Left hindlimb (tissue), 1 donor: ENCODE measurements around the gene MRNIP.
A peak's percentile ranks its signal among the peaks of the same experiment; 100 is the strongest.

Experiments used
- DNase-seq: peaks from one replicate; pipeline ENCODE4 v3.0.0-alpha.2; 2018

The MRNIP gene

DNA sequence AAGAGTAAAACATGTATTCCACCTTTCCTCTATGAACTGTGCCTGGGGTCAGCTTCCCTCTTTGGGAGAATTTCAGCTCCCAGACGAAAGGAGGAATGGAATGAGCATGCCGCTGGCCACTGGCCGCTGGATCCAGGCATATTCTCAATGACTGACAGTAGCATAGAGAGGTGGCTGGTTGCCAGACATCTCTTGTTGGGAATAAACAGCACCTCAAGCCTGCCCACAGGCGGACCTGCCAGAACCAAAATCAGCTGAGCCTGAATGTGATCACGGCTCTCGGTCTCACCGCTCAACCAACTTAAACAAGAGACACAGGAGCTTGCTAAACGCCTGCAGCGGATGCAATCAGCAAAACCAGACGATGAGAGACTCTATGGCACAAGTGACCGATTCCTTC, 28.5 kb upstream of the MRNIP start:
- DNase-seq = peak; percentile 3

DNA sequence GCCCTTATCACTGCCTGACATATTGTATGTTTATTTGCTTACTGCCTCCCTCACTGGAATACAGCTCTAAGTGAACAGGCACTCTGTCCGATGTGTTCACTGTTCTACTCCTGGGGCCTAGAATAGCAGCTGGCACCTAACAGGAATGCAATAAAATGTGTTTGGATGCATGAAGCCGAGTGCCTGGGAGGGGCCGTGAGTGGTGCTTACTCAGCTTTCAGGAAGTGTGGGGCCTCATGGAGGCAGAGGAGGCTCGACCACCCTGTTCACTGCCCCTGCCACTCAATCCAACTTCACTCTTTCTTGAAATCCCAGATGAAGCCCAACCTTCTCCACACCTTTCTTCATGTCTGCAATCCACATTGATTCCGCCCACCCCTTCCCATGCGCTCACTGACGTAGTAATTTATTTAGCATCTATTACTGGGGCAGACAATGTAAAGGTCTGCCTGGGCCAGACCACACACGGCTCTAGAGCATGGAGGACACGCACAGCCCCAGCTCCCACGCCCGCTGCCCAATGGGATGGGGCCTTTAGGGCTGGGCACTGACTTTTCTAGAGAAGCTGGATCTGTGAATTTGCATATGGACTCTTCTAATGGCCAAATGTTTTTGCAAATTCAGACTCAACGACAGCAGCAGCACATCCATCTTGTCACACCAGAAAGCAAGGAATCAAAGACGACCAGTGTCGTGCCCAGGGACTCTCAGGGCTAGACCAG, 27.7 kb upstream of the MRNIP start:
- peak; percentile 2 for DNase-seq

DNA sequence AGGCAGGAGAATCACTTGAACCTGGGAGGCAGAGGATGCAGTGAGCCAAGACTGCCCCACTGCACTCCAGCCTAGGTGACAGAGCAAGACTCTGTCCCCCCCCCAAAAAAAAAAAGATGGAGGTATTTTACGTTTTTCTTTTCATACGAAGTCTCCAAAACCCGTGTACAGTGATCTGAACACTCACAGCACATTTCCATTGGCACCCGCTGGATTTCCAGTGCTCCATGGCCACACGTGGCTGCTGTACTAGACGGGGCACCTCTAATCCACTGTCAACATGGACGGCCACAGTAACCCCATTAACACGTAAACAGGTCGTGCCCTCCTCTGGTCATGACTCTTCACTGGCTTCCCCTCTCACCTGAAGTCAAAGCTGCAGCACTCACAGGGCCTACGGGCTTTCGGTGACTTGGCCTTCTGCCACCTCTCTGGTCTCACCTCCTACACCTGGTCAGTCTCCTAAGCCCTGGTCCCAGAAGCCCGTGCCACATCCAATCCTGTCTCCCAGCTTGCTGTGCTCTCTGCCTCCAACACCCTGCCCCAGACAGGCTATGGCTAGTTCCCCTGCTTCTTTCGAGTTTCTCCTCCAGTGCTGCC, 27.0 kb upstream of the MRNIP start:
- peak; percentile 3 for DNase-seq

DNA sequence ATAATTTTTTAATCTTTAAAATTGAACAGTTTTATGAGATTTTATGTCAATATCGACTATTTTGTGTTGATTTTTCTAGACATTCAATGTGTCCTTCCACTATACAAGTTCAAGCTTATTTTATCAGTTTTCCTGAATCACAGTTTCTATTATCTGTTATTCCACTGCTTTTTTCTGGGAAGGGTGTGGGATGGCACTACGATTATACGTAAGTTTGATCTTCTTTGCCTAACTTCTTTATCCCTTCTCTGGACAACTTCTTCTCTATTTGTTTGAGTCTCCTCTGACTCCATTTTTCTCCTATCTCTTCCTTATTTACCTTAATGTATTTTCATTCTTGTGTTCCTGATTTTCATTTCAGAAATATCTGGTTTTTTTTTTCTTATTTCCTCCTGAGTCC, 24.5 kb upstream of the MRNIP start:
- DNase-seq = no peak

DNA sequence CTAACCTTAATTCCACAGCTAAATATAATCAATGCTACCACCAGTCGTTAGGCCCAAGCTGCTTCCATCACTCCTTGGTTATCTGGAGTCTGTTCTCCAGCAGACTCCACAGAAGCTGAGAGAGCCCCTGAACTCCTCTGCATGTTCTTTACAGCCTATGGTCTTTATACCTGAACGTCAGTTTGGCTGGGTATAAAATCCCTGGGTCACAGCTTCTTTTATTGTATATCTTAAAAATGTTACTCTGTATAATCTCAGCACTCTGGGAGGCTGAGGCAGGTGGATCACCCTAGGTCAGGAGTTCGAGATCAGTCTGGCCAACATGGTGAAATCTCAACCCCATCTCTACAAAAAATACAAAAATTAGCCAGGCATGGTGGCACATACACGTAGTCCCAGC, 23.7 kb upstream of the MRNIP start:
- peak; percentile 2 for DNase-seq

DNA sequence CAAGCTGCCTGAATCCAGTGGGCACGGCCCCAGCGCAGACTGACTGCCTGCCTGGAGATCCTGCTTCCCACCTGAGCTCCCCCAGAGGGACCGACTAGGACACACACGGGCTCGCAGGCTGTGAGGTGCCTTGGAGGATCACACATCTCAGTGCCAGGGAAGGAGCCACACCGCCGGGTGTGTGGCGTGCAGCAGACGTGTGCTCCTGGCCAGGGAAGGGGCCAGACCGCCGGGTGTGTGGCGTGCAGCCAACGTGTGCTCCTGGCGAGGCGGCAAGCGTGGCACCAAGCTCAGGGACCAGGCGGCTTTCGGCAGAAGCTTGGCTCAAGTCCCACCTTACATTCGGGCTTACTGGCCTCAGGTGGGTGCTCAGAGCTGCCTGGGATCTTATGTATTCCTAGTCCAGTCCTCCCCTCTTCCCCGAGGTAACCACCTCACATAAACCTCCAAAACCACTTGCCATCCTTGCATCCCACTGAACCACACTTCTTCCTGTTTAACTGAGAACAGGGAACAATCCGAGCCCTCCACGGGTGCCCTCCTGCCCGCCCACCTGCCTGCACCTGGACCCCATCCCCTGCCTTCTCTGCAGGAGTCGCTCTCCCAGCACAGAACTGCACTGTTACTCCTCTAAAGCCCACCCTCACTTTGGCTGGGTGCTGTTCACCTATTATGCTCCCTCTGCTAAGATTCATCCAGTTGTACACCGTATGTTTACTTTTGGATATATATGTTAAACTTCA, 22.4 kb upstream of the MRNIP start:
- DNase-seq = peak; percentile 21

DNA sequence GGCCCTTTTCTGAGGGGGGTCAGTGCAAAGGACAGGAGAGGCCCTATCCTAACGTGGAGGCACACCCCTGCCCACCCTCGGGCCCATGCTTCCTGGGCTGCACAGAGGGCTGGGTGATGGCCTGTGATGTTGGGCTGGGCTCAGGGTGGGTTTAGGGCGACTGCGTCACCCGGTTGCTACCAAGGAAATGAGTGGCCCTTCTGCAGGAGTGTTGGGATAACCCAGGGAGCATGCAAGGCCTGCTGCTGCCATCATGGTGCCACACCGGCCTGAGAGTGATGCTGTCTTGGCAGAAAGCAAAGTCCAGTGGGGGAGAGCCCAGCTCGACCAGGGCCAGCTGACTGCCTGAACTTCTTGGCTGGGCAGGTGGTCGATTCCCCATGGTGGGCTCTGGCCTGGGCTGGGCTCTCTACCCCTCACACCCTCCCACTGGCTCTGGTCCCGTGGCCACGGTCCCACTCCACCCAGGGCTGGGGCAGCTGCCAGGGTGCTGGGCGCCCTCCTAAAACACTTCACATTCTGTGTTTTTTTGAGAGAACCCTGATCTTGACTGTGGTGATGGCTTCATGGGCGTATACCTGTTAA, 21.5 kb upstream of the MRNIP start:
- DNase-seq = peak; percentile 31

DNA sequence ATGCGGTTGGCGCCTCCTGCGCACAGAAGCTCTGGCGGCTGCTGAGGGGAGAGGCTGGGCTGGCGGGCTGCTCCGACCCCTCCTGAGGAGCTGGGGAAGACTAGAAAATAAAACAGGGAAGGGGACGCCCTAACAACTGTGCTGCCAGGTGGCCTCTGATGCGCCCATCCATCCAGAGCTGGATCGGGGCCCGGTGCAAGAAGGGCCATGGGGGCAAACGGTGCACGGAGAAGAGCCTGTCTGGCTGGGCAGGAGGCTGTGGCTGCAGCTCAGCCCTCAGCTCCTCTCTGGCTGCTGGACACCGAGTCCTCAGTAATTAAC, 21.0 kb upstream of the MRNIP start:
- DNase-seq = peak; percentile 4

DNA sequence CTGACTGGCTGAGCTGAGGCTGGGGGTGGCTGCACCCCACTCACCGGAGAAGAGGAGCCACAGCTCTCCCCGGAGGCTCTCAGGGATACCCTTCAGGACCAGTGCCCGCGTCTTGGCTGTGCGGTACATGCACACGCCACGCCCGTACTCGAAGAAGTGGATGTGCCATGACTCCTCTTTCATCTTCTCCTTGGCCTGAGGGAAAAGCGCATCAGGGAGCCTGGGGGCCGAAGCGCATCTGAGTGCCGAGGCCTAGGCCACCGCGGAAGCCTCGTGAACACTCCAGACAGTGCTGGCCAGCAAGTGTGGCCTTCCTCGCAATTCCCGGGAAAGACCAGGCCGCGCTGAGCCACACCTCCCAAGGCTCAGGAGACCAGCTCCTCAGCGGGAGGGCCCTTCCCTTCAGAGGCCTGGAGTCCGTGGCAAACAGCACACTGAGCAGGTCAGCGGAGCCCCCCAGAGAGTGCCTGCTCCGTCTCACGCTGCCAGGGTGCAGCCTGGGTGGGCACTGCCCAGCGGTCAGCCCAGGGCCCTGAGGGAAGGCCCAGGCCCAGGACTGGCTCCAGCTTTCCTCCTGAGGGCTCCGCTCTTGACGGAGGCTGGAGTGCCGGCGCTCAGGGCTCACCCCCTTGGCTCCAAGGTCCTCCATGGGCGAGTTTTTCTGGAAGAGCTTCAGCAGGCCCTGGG, 20.5 kb upstream of the MRNIP start:
- DNase-seq = peak; percentile 22

DNA sequence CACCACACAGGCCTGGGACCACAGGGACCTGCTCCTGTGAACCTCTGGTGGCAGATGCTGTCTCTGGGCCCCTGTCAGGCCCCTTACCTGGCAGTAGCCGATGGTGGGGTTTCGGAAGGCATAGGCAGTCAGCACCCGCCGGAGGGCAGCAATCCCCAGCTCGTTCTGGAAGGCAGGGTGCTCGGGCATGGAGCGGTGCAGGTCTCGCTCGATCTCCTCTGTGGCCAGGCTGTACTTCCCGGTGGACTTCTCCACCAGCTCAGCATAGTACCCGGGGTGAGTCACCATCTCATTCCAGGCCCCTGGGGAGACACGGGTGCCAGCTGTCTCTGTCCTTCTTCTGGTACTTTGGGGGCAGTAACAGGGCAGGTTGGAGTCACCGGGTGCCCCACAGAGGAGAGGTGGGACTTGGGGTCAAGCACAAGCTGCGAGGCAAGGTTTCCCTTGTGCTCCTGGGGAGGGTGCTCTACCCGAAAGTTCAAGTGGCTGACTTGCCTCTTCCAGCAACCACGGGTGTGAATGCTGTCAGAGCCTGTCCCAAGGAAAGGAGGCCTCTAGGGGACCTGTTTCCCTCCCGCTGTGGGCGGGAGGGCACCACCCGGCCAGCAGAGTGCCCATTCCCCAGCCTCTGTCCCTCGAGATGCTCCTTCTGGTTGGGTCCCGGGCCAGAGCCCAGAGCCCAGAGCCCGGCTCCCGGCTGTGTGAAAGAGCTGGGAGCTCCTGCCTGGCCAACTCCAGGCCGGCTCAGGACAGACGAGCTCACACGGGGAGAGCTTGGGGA, 19.8 kb upstream of the MRNIP start:
- DNase-seq = peak; percentile 22

DNA sequence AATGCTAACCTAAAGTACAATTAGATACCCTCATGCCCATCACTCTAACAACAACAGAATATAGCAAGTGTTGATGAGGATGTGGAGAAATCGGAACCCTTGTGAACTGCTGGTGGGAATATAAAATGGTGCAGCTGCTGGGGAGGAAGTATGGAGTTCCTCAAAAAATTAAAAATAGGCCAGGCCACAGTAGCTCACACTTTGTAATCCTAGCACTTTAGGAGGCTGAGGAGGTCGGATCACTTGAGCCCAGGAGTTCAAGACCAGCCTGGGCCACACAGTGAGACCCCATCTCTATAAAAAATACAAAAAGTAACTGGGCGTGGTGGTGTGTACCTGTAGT, 18.0 kb upstream of the MRNIP start:
- DNase-seq = no peak

DNA sequence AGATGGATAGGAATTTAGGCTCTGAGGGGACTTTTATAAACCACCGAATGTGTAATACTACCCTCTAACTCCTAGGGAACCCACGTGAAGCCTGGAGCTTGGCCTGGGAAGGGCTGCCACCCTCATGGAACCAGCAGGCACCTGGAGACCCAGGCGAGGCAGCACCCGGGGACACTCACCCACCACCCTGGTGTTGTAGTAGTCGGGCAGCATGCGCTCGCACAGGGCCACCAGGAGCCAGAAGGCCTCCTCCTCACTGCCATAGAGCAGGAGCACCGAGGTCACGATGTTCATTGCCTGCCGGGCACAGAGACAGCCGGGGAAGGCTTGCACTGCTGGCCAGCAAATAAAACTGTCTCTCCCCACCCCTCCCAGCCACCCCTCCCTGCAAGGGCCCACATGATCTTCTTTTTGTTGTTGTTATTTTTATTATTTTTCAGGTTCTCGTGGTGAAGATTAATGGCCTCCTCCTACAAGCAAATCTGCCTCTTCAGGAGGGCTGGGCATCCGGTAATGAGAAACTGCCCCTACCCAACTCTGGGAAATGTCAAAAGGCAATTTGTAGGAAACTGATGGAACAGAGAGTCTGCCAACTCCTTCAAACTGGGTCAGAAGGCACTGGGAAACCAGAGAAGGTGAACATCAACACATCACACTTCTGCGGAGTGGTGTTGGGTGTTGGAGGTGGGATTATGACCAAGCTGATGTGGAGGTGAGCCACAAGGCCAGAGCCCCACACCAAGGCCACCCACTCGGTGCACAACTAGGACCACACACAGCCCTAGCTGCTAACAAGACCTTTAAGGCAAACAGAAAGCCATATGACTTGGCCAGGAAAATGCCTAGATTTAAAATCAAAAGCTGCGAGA, 17.4 kb upstream of the MRNIP start:
- DNase-seq = peak; percentile 14

DNA sequence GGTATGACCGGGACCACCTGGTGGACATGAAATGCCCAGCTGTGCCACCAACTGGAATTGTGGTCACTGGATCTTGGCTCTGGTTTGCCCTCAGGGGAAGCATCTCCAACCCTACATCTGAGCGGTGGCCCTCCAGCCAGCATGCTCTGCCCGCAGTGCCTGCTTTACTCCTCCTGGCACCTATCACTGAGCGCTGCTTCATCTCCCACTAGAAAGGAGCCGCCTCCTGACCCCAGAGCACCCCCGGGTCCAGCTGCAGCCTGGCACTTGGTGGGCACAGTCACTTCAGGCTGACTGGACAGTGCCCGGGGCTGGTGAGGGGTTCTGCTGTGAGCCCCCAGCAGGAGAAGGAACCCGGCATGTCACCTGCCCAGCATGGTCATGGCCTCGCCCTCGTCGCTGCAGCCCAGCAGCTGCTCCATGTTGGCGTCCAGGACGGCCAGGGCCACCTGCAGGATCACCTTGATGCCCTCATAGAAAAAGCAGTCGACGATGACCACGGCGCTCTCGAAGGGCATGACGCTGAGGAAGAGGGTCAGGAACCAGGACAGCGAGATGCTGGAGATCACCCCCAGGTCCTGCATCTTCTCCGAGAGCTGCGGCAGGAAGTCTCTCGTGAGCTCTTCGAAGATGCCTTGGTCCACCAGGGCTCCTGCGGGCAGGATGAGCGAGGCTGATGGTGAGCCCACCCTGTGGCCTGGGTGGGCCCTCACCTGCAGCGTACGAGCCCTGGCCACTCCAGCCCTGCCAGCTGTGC, 16.1 kb upstream of the MRNIP start:
- DNase-seq = peak; percentile 27

DNA sequence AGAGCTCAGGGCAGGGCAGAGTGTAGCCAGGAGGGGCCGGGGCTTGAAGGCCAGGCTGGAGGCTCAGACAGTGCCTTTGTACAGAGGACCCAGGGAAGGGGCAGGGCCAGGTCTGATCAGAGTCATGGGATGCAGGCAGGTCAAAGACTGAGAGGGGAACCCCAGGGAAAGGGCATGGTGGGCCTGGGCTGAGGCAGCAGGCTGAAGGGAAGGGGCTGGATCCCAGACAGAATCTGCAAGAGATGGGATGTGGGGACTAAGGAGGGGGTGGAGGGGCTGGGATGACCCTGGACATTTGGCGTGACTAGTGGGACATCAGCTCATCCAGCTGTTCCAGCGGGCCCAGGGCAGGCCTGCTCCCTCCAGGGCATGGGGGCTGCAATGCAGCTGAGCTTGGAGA, 15.5 kb upstream of the MRNIP start:
- DNase-seq = no peak

DNA sequence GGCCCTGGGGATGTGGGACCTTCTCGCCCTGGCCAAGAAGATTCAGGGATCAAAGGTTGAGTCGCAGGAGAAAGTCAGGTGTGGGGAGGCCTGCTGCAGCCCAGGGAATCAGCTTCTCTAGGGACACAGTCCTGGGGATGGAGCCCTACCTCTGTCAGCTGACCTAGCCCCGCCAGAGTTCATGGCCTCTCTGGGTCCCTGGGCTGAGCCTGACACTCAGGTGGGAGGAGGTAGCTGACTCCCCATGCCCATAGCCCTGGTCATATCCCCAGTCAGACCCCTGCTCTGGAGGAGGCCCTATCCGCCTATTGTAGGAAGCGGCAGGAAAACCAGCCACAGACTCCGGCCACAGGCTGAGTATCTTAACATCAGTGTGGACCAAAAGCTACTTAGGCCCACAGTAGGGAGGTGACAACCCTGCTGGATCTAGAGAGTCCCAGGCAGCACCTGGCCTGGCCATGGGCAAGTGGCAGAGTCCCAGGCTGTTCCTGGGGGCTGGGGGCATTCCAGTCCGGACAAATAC, 15.0 kb upstream of the MRNIP start:
- peak; percentile 25 for DNase-seq

DNA sequence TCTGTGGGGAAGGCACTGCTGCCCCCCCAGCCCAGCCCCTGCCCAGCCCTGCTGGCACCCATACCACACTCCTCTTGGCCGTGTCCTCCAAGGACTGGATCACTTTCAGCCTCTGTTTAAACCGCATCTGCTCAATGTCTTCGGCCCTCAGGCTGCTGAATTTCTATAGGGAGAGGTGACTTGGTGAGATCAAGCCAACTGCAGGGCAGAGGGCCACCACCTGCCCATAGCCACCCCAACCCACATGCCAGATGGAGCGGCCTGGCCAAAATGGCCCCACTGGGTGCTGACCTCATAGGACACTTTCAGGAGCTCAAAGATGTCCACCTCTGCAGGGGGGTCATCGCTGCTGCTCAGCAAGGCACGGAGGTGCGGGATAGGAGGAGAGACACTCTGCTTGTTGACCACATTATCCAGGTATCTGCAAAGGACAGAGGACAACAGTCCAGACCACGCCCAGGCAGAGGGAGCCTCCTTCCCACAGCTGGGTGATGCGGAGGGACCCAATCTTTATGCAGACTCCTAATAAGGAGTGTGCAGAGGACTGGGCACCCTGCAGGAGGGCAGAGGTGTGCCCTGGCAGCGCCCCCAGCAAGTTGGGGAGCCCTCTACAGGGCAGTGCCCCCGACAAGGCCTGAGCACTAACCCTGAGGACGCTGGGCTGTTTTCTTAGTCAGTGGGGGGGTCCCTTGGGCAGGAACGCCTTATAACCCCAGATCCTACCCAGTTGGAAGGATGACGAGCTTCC, 14.4 kb upstream of the MRNIP start:
- DNase-seq = peak; percentile 13

DNA sequence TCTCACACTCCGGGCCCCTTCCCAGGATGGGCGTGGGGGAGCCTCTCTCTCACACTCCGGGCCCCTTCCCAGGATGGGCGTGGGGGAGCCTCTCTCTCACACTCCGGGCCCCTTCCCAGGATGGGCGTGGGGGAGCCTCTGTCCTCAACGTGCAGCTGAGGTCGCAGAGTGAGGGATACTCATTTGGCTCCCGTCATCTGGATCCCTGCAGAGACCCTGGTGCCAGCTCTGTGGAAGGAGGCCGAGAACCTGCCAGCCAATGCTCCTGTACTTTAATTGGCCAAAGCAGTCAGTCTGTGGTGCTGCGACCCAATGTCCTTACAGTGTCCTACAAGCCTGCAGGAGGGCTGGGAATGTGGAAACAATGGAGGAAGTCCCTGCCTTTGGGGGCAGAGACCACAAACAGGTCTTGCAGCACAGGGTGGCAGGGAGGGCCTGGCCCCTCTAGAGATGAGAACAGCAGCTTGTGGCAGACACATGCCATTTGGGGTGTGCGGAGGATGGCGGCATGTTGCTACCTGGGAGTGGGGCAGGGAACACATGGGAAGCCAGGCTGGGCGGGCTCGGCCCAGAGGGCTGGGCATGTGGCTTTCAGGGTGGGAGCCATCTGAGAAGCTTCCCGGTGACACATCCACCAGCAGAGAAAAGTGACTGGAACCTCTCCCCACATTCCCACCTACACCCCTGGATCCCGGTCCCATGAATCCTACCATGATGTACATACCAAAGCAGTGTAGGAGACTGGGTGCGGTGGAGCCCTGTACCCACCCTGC, 13.6 kb upstream of the MRNIP start:
- peak; percentile 28 for DNase-seq

DNA sequence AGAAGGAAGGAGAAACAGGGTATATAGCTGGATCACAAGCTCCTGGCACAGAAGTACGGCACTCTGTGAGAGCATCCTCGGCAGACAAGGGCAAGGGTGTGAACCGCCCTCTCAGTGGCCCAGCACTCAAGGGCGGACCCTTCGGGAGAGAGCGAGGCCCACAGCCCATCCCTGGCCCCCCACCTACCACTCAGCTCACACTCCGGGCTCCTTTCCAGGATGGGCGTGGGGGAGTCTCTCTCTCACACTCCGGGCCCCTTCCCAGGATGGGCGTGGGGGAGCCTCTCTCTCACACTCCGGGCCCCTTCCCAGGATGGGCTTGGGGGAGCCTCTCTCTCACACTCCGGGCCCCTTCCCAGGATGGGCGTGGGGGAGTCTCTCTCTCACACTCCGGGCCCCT, 12.9 kb upstream of the MRNIP start:
- peak; percentile 70 for DNase-seq

DNA sequence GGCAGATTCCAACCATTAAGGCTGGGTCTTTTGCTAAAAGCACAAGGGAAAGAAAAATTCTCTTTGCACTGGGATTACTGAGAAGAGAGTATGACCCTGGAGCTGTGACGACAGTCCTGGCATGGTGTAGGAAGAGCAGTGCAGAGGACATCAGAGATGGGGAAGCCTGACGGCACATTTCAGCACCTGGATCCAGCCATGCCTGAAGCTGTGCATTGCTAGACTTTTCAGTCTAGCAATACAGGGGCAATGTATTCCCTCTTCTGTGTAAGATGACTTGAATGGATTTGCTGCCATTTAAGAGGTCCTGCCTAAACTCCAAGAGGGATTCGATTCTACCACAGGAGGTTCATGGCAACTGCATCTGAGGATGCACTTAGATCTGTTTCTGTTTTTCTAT, 12.3 kb upstream of the MRNIP start:
- DNase-seq = no peak
